OCI-LY7 (cell line): ENCODE data around the gene LRP1B. TPM values are rescaled to one million over a fixed set of nuclear protein-coding genes. Genes with fewer than 3 reads are reported as not detected.

Experiments
- BruUV-seq: library from RNA; stranded (reverse); fragments of 400-500 nt; replicated peaks from 2 replicates; lab custom pipeline; 2021; lab: Mats Ljungman, UMichigan
- CTCF ChIA-PET: fragments of 300-600 bp; sonication (Branson Sonifier 250); formaldehyde crosslinking; loops from one replicate; lab custom pipeline; 2022; ENCODE audit warnings: antibody characterized with exemption; ENCODE audit not compliant: unreplicated experiment; lab: Charles Lee
- POLR2A ChIA-PET: fragments of 300-600 bp; sonication (Branson Sonifier 250); formaldehyde crosslinking; loops from one replicate; lab custom pipeline; 2022; ENCODE audit warnings: antibody characterized with exemption; lab: Charles Lee
- DNase-seq: peaks from one replicate; pipeline ENCODE4 v3.0.0-alpha.2; 2015; ENCODE audit warnings: low spot score
- H2AFZ ChIP-seq: fragments of 200-600 bp; sonication (generic), shearing (Covaris generic); 2 replicates; pipeline ENCODE4 v1.6.1; 2014; ENCODE audit warnings: mild to moderate bottlenecking, antibody characterized with exemption, low read length, moderate library complexity
- H3K27ac ChIP-seq: fragments of 200-600 bp; sonication (generic); 2 replicates; pipeline ENCODE4 v1.5.1; 2014; ENCODE audit warnings: mixed run types, low read depth, mild to moderate bottlenecking, moderate library complexity, low read length, inconsistent platforms; ENCODE audit not compliant: poor library complexity, severe bottlenecking
- H3K36me3 ChIP-seq: fragments of 200-600 bp; sonication (generic); 2 replicates; pipeline ENCODE4 v1.6.1; 2014; ENCODE audit warnings: mild to moderate bottlenecking, antibody characterized with exemption, low read length, moderate library complexity, mixed read lengths; ENCODE audit not compliant: insufficient read depth
- H3K4me1 ChIP-seq: fragments of 200-600 bp; sonication (generic); 2 replicates; pipeline ENCODE4 v1.5.1; 2014; ENCODE audit warnings: mild to moderate bottlenecking, low read length; ENCODE audit not compliant: insufficient read depth, poor library complexity, severe bottlenecking
- H3K4me2 ChIP-seq: fragments of 200-600 bp; sonication (generic); 2 replicates; pipeline ENCODE4 v1.6.1; 2014; ENCODE audit warnings: mild to moderate bottlenecking, low read length
- H3K4me3 ChIP-seq: fragments of 200-600 bp; sonication (generic); 2 replicates; pipeline ENCODE4 v1.5.1; 2014; ENCODE audit warnings: mild to moderate bottlenecking, low read depth, low read length; ENCODE audit not compliant: poor library complexity, severe bottlenecking
- H3K79me2 ChIP-seq: fragments of 200-600 bp; sonication (generic); 2 replicates; pipeline ENCODE4 v1.6.1; 2016; ENCODE audit warnings: low read depth, mild to moderate bottlenecking, low read length, moderate library complexity, mixed read lengths; ENCODE audit not compliant: insufficient read depth
- H3K9me2 ChIP-seq: fragments of 200-600 bp; sonication (generic); 2 replicates; pipeline ENCODE4 v1.6.1; 2016; ENCODE audit warnings: mild to moderate bottlenecking, low read length, mixed read lengths; ENCODE audit not compliant: insufficient read depth
- H3K9me3 ChIP-seq: fragments of 200-600 bp; sonication (generic); 2 replicates; pipeline ENCODE4 v1.6.1; 2014; ENCODE audit warnings: mild to moderate bottlenecking, mixed run types, low read length, mixed read lengths
- H4K20me1 ChIP-seq: fragments of 200-600 bp; sonication (generic); 2 replicates; pipeline ENCODE4 v1.6.1; 2014; ENCODE audit warnings: mild to moderate bottlenecking, antibody characterized with exemption, low read length, moderate library complexity, mixed read lengths; ENCODE audit not compliant: insufficient read depth
- EZH2phosphoT487 ChIP-seq: fragments of 200-600 bp; sonication (generic); IDR thresholded peaks from 2 replicates; pipeline ENCODE4 v1.6.1; 2018; ENCODE audit warnings: low read depth, borderline replicate concordance, mild to moderate bottlenecking, mixed run types, antibody characterized with exemption, low read length, moderate library complexity, mixed read lengths
- intact Hi-C: fragments of 100-400 bp; cut with micrococcal nuclease; formaldehyde crosslinking; loops from one replicate; pipeline ENCODE4 v1.10.0; 2022; ENCODE audit not compliant: unreplicated experiment
- total RNA-seq, 2 experiments: library from RNA; depleted of rRNA in 1 of 2; stranded (reverse); fragments of >200 nt in 1 of 2; shearing (Covaris generic) in 1 of 2; gene quantifications; 2 replicates each; pipeline ENCODE4 v1.2.3, GENCODE V29; 2014 to 2022
- TF ChIP-seq, protein P1 (sequence below): fragments of 200-600 bp; sonication (generic); conservative IDR thresholded peaks from 2 replicates; pipeline ENCODE4 v1.5.1; 2014; ENCODE audit warnings: mild to moderate bottlenecking, antibody characterized with exemption, low read length, moderate library complexity, mixed read lengths

LRP1B gene
- total RNA-seq, 2 experiments from 2014 or later: not detected

- POLR2A ChIA-PET: no interaction called here
- H4K20me1 ChIP-seq: no peaks in the 10 kb centered on the region
Measured at GRCh38 chr2:141467331-141467730, 663.5 kb downstream of the LRP1B start.

GRCh38 chr2:141464995-141465394, 665.8 kb downstream of the LRP1B start:
- Histone ChIP-seq H3K4me1 (no peaks in the 10 kb centered on the region), H3K36me3 (no peaks in the 10 kb centered on the region), H3K4me2 (no peak overlapping the region), H3K9me2 (no peaks in the 10 kb centered on the region), H2AFZ (no peak overlapping the region), H3K79me2 (no peaks in the 10 kb centered on the region), H3K4me3 (no peak overlapping the region), H3K9me3 (no peaks in the 10 kb centered on the region), H3K27ac (no peak overlapping the region), H4K20me1 (no peaks in the 10 kb centered on the region)
- intact Hi-C loops: no loop called here
- POLR2A ChIA-PET: interaction anchor here (0.7 to 0.9 kb wide), 3 partner anchors 8 to 1869 kb away, joined by 3 read pairs; no protein-coding TSS in a partner anchor
- DNase-seq: no peak
- TF ChIP-seq, protein P1, sequence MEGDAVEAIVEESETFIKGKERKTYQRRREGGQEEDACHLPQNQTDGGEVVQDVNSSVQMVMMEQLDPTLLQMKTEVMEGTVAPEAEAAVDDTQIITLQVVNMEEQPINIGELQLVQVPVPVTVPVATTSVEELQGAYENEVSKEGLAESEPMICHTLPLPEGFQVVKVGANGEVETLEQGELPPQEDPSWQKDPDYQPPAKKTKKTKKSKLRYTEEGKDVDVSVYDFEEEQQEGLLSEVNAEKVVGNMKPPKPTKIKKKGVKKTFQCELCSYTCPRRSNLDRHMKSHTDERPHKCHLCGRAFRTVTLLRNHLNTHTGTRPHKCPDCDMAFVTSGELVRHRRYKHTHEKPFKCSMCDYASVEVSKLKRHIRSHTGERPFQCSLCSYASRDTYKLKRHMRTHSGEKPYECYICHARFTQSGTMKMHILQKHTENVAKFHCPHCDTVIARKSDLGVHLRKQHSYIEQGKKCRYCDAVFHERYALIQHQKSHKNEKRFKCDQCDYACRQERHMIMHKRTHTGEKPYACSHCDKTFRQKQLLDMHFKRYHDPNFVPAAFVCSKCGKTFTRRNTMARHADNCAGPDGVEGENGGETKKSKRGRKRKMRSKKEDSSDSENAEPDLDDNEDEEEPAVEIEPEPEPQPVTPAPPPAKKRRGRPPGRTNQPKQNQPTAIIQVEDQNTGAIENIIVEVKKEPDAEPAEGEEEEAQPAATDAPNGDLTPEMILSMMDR: no peak
- TF ChIP-seq EZH2phosphoT487: no peak
- CTCF ChIA-PET: no interaction called here
- BruUV-seq: no TSS peak

More at GRCh38 chr2:141467331-141467730, 663.5 kb downstream of the LRP1B start:
- BruUV-seq: no TSS peak
- DNase-seq: no peak
- TF ChIP-seq, protein P1: no peak
- TF ChIP-seq EZH2phosphoT487: no peak
- Histone ChIP-seq H3K4me3 (no peak overlapping the region), H3K9me2 (no peaks in the 10 kb centered on the region), H3K4me2 (no peak overlapping the region), H2AFZ (no peak overlapping the region), H3K4me1 (no peaks in the 10 kb centered on the region), H3K36me3 (no peaks in the 10 kb centered on the region), H3K27ac (no peak overlapping the region), H3K79me2 (no peaks in the 10 kb centered on the region), H3K9me3 (no peaks in the 10 kb centered on the region)
- CTCF ChIA-PET: no interaction called here
- intact Hi-C loops: no loop called here

DNA sequence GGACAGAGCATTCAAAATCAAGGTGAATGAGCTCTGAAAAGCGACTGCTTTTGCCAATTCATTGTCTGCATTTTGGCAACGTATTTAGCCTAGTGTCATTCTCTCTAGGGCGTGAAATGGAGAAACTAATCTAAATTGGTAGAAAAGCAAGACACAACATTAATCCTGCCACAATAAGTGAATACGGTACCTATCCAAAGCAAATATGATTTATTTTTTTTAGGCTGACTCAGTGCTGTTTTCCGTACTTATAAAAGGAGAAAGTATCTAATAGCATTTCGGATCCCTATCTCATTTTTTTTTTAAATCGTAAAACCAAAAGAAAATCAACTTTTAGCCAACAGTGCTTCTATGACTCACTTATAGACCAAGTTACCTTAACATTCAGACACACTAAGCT, 672.5 kb downstream of the LRP1B start:
- H3K4me1 ChIP-seq: no peaks in the 10 kb centered on the region
- ChIA-PET POLR2A (interaction anchor here (0.7 to 0.8 kb wide), 2 partner anchors 17 to 53 kb away, joined by 3 to 4 read pairs; no protein-coding TSS in a partner anchor), CTCF (no interaction called here)
- no peaks in the 10 kb centered on the region for H3K9me2 ChIP-seq
- H3K9me3 ChIP-seq: no peaks in the 10 kb centered on the region
- no peak overlapping the region for H2AFZ ChIP-seq
- H4K20me1 ChIP-seq: no peaks in the 10 kb centered on the region
- BruUV-seq: no TSS peak
- intact Hi-C loops: no loop called here
- no peak for DNase-seq
- TF ChIP-seq EZH2phosphoT487: no peak
- TF ChIP-seq, protein P1: no peak
- no peaks in the 10 kb centered on the region for H3K36me3 ChIP-seq
- H3K4me2 ChIP-seq: no peak overlapping the region
- no peak overlapping the region for H3K4me3 ChIP-seq
- no peak overlapping the region for H3K27ac ChIP-seq
- H3K79me2 ChIP-seq: no peaks in the 10 kb centered on the region
